ENCODE data around the gene OXNAD1. TPM values are rescaled to one million over a fixed set of nuclear protein-coding genes. Genes with fewer than 3 reads are reported as not detected.

The OXNAD1 gene
- total RNA-seq, 1 donor from 2014 or later, result 29.8 TPM

Other genes with a start within 250 kb of the OXNAD1 start
- gene GALNT15, start 90.5 kb upstream of the OXNAD1 start, total RNA-seq, result not detected in 2 replicates
- 27.6 and 30.1 TPM in 2 replicates for gene DPH3, start 269 bp upstream of the OXNAD1 start, total RNA-seq
- gene RFTN1, start 248.5 kb downstream of the OXNAD1 start, total RNA-seq, result 90.6 and 92.4 TPM in 2 replicates